Upper lobe of right lung (tissue), 1 donor: ENCODE data around the gene LRRC8E. TPM values are rescaled to one million over a fixed set of nuclear protein-coding genes. Genes with fewer than 3 reads are reported as not detected.
A peak's percentile ranks its signal among the peaks of the same experiment; 100 is the strongest.

ENCODE experiments used
- ATAC-seq: fragments of 200-7000 bp; cut with Tn5 transposase; one replicate; pipeline ENCODE4 v1.9.1; 2020; ENCODE audit warnings: mild to moderate bottlenecking, moderate library complexity
- DNase-seq: peaks from one replicate; pipeline ENCODE4 v3.0.0-alpha.2; 2020
- H3K27ac ChIP-seq: fragments of 200-600 bp; one replicate; pipeline ENCODE4 v1.8.0; 2022
- H3K27me3 ChIP-seq: fragments of 200-600 bp; one replicate; pipeline ENCODE4 v1.8.0; 2022; ENCODE audit warnings: mild to moderate bottlenecking
- H3K36me3 ChIP-seq: fragments of 200-600 bp; one replicate; pipeline ENCODE4 v1.8.0; 2022
- H3K4me1 ChIP-seq: fragments of 200-600 bp; one replicate; pipeline ENCODE4 v1.8.0; 2022
- H3K4me3 ChIP-seq: fragments of 200-600 bp; one replicate; pipeline ENCODE4 v1.8.0; 2022; ENCODE audit warnings: mild to moderate bottlenecking
- H3K9me3 ChIP-seq: fragments of 200-600 bp; one replicate; pipeline ENCODE4 v1.8.0; 2022
- intact Hi-C: fragments of 100-400 bp; cut with DNase I; formaldehyde crosslinking; loops from one replicate; pipeline ENCODE4 v1.11.0; 2022
- total RNA-seq: library from RNA; stranded (reverse); fragmentation: NEBNext Ultra II Directional; extraction: Animal tissue kit (Norgen Biotek cat#: 25700); gene quantifications from one replicate; pipeline ENCODE4 v1.2.1, GENCODE V29; 2021
- TF ChIP-seq, protein P1 (sequence below): fragments of 200-600 bp; IDR thresholded peaks from one replicate; pipeline ENCODE4 v1.8.0; 2022; ENCODE audit warnings: antibody characterized with exemption
- donor health status: DM: no; HTN: yes; CAD: no; lungs with severe emphysema.

Gene LRRC8E
- total RNA-seq, 1 donor from 2014 or later, result 11.0 TPM

DNA sequence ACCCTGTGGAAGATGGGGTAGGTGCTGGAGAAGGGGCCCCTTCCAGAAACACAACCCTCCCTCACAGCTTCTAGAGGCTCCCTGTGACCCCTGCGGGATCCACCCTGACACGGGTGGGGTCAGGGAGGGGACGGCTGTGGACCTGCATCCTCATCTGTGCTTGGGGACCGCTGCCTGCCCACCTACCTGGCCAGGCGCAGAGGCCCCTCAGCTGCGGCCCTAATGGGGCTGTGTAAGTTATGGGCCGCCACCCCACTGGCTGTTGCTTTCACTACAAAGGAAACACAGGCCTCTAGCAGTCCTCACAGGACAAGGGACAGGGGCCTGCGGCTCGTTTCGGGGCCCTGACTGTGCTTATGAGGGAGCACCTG, 44.6 kb downstream of the LRRC8E start:
- Histone ChIP-seq H3K27me3 (no peaks in the 10 kb centered on the region), H3K36me3 (peaks cover 78% of the 10 kb centered on the region), H3K27ac (no peak overlapping the region), H3K9me3 (no peaks in the 10 kb centered on the region), H3K4me1 (no peaks in the 10 kb centered on the region), H3K4me3 (no peak overlapping the region)
- intact Hi-C loops, result no loop called here
- DNase-seq (no peak), ATAC-seq (no peak)
- TF ChIP-seq, protein P1, sequence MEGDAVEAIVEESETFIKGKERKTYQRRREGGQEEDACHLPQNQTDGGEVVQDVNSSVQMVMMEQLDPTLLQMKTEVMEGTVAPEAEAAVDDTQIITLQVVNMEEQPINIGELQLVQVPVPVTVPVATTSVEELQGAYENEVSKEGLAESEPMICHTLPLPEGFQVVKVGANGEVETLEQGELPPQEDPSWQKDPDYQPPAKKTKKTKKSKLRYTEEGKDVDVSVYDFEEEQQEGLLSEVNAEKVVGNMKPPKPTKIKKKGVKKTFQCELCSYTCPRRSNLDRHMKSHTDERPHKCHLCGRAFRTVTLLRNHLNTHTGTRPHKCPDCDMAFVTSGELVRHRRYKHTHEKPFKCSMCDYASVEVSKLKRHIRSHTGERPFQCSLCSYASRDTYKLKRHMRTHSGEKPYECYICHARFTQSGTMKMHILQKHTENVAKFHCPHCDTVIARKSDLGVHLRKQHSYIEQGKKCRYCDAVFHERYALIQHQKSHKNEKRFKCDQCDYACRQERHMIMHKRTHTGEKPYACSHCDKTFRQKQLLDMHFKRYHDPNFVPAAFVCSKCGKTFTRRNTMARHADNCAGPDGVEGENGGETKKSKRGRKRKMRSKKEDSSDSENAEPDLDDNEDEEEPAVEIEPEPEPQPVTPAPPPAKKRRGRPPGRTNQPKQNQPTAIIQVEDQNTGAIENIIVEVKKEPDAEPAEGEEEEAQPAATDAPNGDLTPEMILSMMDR, result no peak

GRCh38 chr19:7933411-7933810, 45.1 kb downstream of the LRRC8E start:
- no peaks in the 10 kb centered on the region for H3K27me3 ChIP-seq
- H3K36me3 ChIP-seq, result peaks cover 81% of the 10 kb centered on the region
- H3K9me3 ChIP-seq, result no peaks in the 10 kb centered on the region
- H3K4me1 ChIP-seq, result no peaks in the 10 kb centered on the region
- intact Hi-C loops, result no loop called here
- no peak overlapping the region for H3K4me3 ChIP-seq
- H3K27ac ChIP-seq, result no peak overlapping the region
- TF ChIP-seq, protein P1, result peak; percentile 15
- ATAC-seq (no peak), DNase-seq (no peak)

DNA sequence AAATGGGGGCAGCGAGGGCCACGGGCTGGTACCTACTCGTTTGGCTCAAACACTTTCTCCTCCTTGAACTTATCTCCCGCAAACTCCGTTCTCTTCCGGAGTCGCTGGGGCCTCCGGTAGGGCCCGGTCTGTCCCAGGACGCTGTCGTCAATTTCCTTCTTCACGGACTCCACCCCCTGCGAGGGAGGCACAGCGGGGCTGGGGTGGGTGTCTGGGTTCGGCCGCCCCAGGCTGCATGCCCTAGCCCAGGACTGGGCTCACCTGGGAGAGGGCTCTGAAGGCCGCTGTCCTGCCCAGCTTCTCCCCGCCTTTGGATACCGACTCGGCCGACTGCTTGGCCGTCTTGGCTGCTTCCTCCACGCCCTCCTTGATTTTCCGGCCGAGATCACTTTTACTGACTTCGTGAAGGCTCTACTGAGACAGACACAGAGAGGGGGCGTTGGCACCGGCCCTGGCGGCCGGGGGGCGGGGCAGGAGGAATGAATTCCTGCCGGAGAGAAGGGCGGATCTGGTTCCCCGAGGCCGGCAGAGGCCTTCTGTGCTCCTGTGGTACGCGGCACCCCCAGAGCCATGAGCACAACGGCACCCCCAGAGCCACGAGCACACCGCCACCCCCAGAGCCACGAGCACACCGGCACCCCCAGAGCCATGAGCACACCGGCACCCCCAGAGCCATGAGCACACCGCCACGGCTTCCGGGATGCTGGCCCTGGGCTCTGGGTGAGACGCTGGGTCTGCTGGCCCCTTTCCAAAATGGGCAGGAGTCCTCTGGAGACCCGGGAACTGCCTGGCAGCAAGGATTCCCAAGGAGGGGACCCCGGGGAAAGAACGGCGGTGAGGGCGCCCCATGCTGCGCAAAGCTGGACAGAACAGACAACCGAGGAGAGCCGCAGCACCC, 45.8 kb downstream of the LRRC8E start:
- ATAC-seq, result no peak
- no peak for DNase-seq
- Histone ChIP-seq H3K4me1 (no peaks in the 10 kb centered on the region), H3K9me3 (no peaks in the 10 kb centered on the region), H3K36me3 (peaks cover 88% of the 10 kb centered on the region), H3K27ac (no peak overlapping the region), H3K27me3 (no peaks in the 10 kb centered on the region), H3K4me3 (no peak overlapping the region)
- TF ChIP-seq, protein P1, result no peak
- intact Hi-C loops, result no loop called here

GRCh38 chr19:7934766-7935165, 46.5 kb downstream of the LRRC8E start:
- Histone ChIP-seq H3K36me3 (peaks cover 92% of the 10 kb centered on the region), H3K27me3 (no peaks in the 10 kb centered on the region), H3K27ac (no peak overlapping the region), H3K4me1 (no peaks in the 10 kb centered on the region), H3K9me3 (no peaks in the 10 kb centered on the region), H3K4me3 (no peak overlapping the region)
- TF ChIP-seq, protein P1, result no peak
- intact Hi-C loops, result no loop called here
- ATAC-seq, result no peak
- DNase-seq, result no peak

DNA sequence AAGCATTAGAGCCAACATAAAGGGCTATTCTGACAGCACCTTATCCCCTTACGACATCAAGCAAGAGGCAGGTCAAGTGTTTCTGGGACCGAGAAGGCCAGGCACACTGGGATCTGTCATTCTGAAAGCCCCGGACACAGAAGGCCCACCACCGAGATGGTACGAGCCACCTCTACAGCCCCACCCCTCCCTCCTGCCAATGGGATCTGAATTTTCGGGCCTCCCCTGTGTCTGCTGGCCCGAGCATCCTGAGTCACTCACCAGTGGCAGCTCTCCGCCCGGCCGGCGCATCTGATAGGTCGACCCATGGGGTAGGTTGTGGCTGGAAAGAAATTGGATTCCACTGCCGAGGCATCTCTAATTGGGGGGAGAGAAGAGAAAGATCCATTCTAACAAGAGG, 52.5 kb downstream of the LRRC8E start:
- H3K36me3 ChIP-seq, result peaks cover 48% of the 10 kb centered on the region
- ATAC-seq (no peak), DNase-seq (no peak)
- H3K4me3 ChIP-seq, result no peak overlapping the region
- peaks cover 12% of the 10 kb centered on the region for H3K4me1 ChIP-seq
- H3K9me3 ChIP-seq, result no peaks in the 10 kb centered on the region
- no peak overlapping the region for H3K27ac ChIP-seq
- intact Hi-C loops, result loop anchor here (10.0 kb wide), 1 partner anchor 314 kb away; no protein-coding TSS in a partner anchor
- no peaks in the 10 kb centered on the region for H3K27me3 ChIP-seq
- TF ChIP-seq, protein P1, result no peak
